SK-N-SH treated with all-trans-retinoic acid at 6 μM for 48 hours (cell line): ENCODE results near the gene MT1M.

Source experiments
- ARNTL ChIP-seq: fragments of 450-650 bp; formaldehyde crosslinking; IDR thresholded peaks from 2 replicates; pipeline ENCODE4 v1.5.0; 2020; ENCODE audit warnings: low read depth, mild to moderate bottlenecking, moderate library complexity, borderline replicate concordance
- BACH2 ChIP-seq: fragments of 250-450 bp; sonication (Bioruptor Pico); IDR thresholded peaks from 2 replicates; pipeline ENCODE4 v1.9.0; 2021; ENCODE audit warnings: mild to moderate bottlenecking, borderline replicate concordance
- ESRRG ChIP-seq: fragments of 250-450 bp; sonication (Bioruptor Pico); IDR thresholded peaks from 2 replicates; pipeline ENCODE4 v1.6.1; 2021; ENCODE audit warnings: mild to moderate bottlenecking
- GLIS3 ChIP-seq: fragments of 250-450 bp; sonication (Bioruptor Pico); IDR thresholded peaks from 2 replicates; pipeline ENCODE4 v1.5.0; 2020; ENCODE audit warnings: mild to moderate bottlenecking, moderate library complexity
- RARB ChIP-seq: fragments of 250-450 bp; sonication (Bioruptor Pico); IDR thresholded peaks from 2 replicates; pipeline ENCODE4 v1.8.0; 2021; ENCODE audit warnings: mild to moderate bottlenecking, moderate library complexity
- TOX ChIP-seq: fragments of 250-450 bp; sonication (Bioruptor Pico); IDR thresholded peaks from 2 replicates; pipeline ENCODE4 v1.8.0; 2021; ENCODE audit warnings: mild to moderate bottlenecking, moderate library complexity, borderline replicate concordance
- ZFP3 ChIP-seq: fragments of 250-450 bp; sonication (Bioruptor Pico); IDR thresholded peaks from 2 replicates; pipeline ENCODE4 v1.5.0; 2020; ENCODE audit warnings: mild to moderate bottlenecking, moderate library complexity
- ZFP30 ChIP-seq: fragments of 450-650 bp; formaldehyde crosslinking; IDR thresholded peaks from 2 replicates; pipeline ENCODE4 v1.5.0; 2022; ENCODE audit warnings: mild to moderate bottlenecking, moderate library complexity
- ZNF8 ChIP-seq: fragments of 450-650 bp; formaldehyde crosslinking; IDR thresholded peaks from 2 replicates; pipeline ENCODE4 v1.5.0; 2020; ENCODE audit warnings: mild to moderate bottlenecking, moderate library complexity
- TF ChIP-seq, protein P1 (sequence below): fragments of 250-450 bp; sonication (Bioruptor Pico); IDR thresholded peaks from 2 replicates; pipeline ENCODE4 v1.8.0; 2020; ENCODE audit warnings: mild to moderate bottlenecking, moderate library complexity, borderline replicate concordance
- TF ChIP-seq, protein P2 (sequence below): fragments of 250-450 bp; sonication (Bioruptor Pico); IDR thresholded peaks from 2 replicates; pipeline ENCODE4 v1.5.1; 2021; ENCODE audit warnings: mild to moderate bottlenecking, moderate library complexity
- TF ChIP-seq, protein P3 (sequence below): fragments of 250-450 bp; sonication (Bioruptor Pico); IDR thresholded peaks from 2 replicates; pipeline ENCODE4 v1.5.0; 2020; ENCODE audit warnings: mild to moderate bottlenecking, moderate library complexity
- TF ChIP-seq, protein P4 (sequence below): fragments of 250-450 bp; sonication (Bioruptor Pico); IDR thresholded peaks from 2 replicates; pipeline ENCODE4 v1.8.0; 2021; ENCODE audit warnings: low read depth, mild to moderate bottlenecking, moderate library complexity, borderline replicate concordance
- TF ChIP-seq, protein P5 (sequence below): fragments of 250-450 bp; sonication (Bioruptor Pico); IDR thresholded peaks from 2 replicates; pipeline ENCODE4 v1.5.1; 2020; ENCODE audit warnings: low read depth, mild to moderate bottlenecking, moderate library complexity

GRCh38 chr16:56625943-56626654 lies 6.4 kb upstream of the MT1M start:
- TF ChIP-seq ZFP30 = no peak
- TF ChIP-seq RARB (CRISPR knock-in tag) = no peak
- TF ChIP-seq ZFP3 (CRISPR knock-in tag) = no peak
- TF ChIP-seq GLIS3 (CRISPR knock-in tag) = no peak
- TF ChIP-seq, protein P1, sequence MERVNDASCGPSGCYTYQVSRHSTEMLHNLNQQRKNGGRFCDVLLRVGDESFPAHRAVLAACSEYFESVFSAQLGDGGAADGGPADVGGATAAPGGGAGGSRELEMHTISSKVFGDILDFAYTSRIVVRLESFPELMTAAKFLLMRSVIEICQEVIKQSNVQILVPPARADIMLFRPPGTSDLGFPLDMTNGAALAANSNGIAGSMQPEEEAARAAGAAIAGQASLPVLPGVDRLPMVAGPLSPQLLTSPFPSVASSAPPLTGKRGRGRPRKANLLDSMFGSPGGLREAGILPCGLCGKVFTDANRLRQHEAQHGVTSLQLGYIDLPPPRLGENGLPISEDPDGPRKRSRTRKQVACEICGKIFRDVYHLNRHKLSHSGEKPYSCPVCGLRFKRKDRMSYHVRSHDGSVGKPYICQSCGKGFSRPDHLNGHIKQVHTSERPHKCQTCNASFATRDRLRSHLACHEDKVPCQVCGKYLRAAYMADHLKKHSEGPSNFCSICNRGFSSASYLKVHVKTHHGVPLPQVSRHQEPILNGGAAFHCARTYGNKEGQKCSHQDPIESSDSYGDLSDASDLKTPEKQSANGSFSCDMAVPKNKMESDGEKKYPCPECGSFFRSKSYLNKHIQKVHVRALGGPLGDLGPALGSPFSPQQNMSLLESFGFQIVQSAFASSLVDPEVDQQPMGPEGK = no peak
- TF ChIP-seq ARNTL (CRISPR knock-in tag) = no peak
- TF ChIP-seq ZNF8 (CRISPR knock-in tag) = no peak
- TF ChIP-seq, protein P2, sequence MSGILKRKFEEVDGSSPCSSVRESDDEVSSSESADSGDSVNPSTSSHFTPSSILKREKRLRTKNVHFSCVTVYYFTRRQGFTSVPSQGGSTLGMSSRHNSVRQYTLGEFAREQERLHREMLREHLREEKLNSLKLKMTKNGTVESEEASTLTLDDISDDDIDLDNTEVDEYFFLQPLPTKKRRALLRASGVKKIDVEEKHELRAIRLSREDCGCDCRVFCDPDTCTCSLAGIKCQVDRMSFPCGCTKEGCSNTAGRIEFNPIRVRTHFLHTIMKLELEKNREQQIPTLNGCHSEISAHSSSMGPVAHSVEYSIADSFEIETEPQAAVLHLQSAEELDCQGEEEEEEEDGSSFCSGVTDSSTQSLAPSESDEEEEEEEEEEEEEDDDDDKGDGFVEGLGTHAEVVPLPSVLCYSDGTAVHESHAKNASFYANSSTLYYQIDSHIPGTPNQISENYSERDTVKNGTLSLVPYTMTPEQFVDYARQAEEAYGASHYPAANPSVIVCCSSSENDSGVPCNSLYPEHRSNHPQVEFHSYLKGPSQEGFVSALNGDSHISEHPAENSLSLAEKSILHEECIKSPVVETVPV (CRISPR knock-in tag) = no peak
- TF ChIP-seq, protein P3, sequence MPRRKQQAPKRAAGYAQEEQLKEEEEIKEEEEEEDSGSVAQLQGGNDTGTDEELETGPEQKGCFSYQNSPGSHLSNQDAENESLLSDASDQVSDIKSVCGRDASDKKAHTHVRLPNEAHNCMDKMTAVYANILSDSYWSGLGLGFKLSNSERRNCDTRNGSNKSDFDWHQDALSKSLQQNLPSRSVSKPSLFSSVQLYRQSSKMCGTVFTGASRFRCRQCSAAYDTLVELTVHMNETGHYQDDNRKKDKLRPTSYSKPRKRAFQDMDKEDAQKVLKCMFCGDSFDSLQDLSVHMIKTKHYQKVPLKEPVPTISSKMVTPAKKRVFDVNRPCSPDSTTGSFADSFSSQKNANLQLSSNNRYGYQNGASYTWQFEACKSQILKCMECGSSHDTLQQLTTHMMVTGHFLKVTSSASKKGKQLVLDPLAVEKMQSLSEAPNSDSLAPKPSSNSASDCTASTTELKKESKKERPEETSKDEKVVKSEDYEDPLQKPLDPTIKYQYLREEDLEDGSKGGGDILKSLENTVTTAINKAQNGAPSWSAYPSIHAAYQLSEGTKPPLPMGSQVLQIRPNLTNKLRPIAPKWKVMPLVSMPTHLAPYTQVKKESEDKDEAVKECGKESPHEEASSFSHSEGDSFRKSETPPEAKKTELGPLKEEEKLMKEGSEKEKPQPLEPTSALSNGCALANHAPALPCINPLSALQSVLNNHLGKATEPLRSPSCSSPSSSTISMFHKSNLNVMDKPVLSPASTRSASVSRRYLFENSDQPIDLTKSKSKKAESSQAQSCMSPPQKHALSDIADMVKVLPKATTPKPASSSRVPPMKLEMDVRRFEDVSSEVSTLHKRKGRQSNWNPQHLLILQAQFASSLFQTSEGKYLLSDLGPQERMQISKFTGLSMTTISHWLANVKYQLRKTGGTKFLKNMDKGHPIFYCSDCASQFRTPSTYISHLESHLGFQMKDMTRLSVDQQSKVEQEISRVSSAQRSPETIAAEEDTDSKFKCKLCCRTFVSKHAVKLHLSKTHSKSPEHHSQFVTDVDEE (CRISPR knock-in tag) = no peak
- no peak for TF ChIP-seq ESRRG (CRISPR knock-in tag)
- no peak for TF ChIP-seq BACH2 (CRISPR knock-in tag)
- TF ChIP-seq, protein P4, sequence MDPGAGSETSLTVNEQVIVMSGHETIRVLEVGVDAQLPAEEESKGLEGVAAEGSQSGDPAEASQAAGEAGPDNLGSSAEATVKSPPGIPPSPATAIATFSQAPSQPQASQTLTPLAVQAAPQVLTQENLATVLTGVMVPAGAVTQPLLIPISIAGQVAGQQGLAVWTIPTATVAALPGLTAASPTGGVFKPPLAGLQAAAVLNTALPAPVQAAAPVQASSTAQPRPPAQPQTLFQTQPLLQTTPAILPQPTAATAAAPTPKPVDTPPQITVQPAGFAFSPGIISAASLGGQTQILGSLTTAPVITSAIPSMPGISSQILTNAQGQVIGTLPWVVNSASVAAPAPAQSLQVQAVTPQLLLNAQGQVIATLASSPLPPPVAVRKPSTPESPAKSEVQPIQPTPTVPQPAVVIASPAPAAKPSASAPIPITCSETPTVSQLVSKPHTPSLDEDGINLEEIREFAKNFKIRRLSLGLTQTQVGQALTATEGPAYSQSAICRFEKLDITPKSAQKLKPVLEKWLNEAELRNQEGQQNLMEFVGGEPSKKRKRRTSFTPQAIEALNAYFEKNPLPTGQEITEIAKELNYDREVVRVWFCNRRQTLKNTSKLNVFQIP (CRISPR knock-in tag) = no peak
- TF ChIP-seq, protein P5, sequence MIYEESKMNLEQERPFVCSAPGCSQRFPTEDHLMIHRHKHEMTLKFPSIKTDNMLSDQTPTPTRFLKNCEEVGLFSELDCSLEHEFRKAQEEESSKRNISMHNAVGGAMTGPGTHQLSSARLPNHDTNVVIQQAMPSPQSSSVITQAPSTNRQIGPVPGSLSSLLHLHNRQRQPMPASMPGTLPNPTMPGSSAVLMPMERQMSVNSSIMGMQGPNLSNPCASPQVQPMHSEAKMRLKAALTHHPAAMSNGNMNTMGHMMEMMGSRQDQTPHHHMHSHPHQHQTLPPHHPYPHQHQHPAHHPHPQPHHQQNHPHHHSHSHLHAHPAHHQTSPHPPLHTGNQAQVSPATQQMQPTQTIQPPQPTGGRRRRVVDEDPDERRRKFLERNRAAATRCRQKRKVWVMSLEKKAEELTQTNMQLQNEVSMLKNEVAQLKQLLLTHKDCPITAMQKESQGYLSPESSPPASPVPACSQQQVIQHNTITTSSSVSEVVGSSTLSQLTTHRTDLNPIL = no peak
- no peak for TF ChIP-seq TOX (CRISPR knock-in tag)
